Measurements from ENCODE around the gene ST6GALNAC5.
"Not testable (repeated sequence)": the region's sequence is repeated elsewhere in the genome, so short reads cannot be mapped to it uniquely, and the experiment has no call there.

The ST6GALNAC5 gene

GRCh38 chr1:76868154-76868882 is 1.0 kb downstream of the ST6GALNAC5 start:
- peak; percentile 58 for DNase-seq (ENCODE audit: low read depth)

DNA sequence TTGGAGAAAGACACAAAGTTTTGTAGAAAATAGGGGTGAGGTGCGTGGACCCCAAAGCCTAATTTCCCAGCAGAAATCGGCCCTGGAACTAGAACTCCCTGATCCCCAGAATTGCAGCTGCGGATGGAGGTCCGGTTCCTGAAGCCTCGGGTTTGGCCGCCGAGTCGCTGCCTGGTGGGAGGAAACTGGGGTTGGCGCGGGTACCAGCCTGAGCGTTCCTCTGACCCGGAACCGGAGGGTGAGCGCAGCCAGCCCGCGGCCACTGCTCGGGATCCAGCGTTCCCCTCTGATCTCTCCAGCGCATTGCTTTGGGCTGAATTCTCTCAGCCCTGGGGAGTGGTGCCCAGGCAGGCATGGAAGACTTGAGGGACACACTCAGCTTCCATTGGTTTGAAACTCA is 1.6 kb downstream of the ST6GALNAC5 start:
- DNase-seq (ENCODE audit: low read depth) = peak; percentile 2

DNA sequence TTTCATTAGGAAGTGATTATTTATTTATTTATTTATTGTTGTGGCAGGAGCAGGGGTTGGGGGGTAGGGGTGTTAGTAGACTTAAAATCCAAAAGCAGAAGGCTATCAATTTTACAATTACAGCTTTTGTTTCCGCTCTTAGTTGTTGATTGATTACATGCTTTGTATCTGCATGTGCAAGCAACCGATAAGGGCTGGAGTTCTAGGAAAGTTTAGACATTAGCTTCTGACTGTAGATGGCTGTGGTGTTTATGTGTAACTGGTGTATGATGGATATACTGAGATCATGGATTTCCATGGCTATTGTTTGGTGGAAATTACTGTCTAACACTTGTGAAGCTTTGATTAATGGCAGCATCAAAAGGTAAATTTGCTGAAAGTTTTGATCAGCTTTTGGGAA is 2.8 kb downstream of the ST6GALNAC5 start:
- DNase-seq (ENCODE audit: low read depth) = no peak

- no peak for DNase-seq (ENCODE audit: low read depth)
These were observed 4.2 kb downstream of the ST6GALNAC5 start for GRCh38 chr1:76871355-76871974.

DNA sequence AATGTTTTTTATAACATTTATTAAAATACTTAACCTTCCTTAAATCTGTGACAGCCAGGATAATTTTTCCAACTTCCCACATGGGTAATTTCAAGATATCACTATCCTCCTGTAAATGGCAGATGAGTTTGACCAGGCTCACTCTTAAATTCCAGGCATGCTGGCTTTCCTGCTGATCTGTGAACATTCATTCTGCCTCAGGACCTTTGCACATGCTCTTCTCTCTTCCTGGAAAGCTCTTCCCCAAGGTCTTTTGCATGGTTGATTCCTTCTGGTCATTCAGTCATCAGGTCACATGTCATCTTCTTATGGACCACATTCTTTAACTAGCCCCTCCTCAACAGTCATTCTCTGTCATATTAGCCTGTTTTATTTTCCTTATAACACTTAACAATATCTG is 5.7 kb downstream of the ST6GALNAC5 start:
- no peak for DNase-seq (ENCODE audit: low read depth)

DNA sequence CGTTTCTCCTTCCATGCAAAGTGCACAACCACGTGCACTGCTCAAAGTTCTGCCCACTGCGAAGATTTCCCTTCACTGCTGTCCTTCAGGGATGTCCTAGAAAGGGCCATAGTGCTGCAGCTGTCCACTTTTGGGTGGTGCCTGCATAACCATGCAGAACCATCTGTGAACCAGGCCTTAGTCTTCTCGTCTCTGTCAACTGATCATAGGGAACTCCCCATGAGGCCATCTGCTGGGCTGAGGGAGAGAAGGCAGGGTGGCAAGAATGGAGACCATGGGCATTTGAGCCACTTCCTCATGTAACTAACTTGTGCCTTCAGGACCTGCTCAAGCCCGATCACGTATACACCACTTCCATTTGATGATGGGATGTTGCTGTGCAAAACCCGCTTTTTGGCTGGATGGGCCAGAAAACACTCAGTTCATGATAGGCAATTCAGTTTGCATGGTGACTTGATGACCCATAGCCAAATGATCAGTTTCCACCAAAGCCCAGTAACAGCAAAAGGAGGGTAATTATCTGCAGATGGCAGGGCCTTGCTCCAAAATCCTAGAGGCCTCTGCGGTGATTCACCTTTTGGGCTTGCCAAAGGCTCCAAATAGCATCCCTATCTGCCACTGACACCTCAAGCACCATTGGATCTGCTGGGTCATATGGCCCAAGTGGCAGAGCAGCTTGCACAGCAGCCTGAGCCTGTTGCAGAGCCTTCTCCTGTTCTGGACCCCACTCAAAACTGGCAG is 9.5 kb downstream of the ST6GALNAC5 start:
- DNase-seq (ENCODE audit: low read depth) = no peak

DNA sequence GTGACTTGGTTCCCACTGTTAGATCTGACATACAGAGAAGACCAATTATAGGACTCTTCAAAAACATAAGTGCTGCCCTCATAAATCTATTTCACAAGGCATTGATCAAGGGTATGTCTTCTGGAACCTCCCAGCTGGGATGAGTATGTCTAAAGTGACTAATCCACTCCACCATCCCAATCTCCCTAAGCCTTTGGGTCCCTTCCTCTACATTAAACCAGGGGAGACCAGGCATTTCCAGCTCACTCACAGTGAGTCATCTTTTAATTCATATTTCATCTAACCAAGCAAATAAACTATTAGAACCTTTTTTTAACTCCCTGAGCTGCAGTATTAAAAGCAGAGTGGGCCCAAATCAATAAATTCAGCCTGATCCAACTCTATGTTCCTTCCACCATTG is 11.7 kb downstream of the ST6GALNAC5 start:
- DNase-seq (ENCODE audit: low read depth) = not testable (repeated sequence)

GRCh38 chr1:76881762-76882161 is 14.5 kb downstream of the ST6GALNAC5 start:
- DNase-seq (ENCODE audit: low read depth) = no peak

GRCh38 chr1:76891931-76892622 is 24.8 kb downstream of the ST6GALNAC5 start:
- DNase-seq (ENCODE audit: low read depth) = peak; percentile 68

GRCh38 chr1:76892675-76893074 is 25.4 kb downstream of the ST6GALNAC5 start:
- DNase-seq (ENCODE audit: low read depth) = no peak

- DNase-seq (ENCODE audit: low read depth) = peak; percentile 65
These were observed 34.0 kb downstream of the ST6GALNAC5 start for GRCh38 chr1:76901158-76901767.

- DNase-seq (ENCODE audit: low read depth) = peak; percentile 1
These were observed 38.8 kb downstream of the ST6GALNAC5 start for GRCh38 chr1:76905876-76906595.

DNA sequence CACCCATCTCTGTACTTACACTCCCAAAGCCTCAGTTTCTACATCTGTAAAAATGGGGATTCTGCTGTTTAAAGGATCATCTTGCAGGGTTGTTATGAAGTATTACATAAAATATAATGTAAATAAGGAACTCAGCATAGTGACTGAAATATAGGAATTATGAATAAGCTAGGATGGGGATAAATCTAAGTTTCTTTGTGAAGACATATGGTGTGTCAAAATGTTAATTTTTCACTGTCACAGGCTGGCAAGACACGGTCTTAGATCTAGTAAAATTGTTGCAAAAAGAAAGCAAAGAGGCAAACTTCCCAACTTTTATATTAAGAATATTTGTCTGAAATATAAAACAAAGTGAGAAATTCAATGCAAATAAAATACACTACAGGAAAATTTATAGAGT is 42.0 kb downstream of the ST6GALNAC5 start:
- no peak for DNase-seq (ENCODE audit: low read depth)

GRCh38 chr1:76919085-76919484 is 51.8 kb downstream of the ST6GALNAC5 start:
- DNase-seq (ENCODE audit: low read depth) = no peak

DNA sequence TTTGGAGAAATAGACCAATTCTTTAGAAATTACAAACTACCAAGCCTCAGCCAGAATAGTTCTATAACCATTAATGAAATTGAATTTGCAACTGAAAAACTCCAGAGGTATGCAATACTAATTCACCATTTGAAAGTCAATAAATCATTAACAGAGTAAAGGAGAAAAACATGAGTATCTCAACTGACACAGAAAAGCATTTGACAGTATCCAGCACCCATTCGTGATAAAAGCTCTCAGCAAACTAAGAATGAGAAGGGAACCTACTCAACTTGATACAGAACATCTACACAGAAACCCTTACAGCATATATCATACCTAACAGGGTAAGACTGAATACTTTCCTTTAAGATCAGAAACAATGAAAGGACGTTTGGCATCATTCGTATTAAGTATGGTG is 54.3 kb downstream of the ST6GALNAC5 start:
- DNase-seq (ENCODE audit: low read depth) = no peak

DNA sequence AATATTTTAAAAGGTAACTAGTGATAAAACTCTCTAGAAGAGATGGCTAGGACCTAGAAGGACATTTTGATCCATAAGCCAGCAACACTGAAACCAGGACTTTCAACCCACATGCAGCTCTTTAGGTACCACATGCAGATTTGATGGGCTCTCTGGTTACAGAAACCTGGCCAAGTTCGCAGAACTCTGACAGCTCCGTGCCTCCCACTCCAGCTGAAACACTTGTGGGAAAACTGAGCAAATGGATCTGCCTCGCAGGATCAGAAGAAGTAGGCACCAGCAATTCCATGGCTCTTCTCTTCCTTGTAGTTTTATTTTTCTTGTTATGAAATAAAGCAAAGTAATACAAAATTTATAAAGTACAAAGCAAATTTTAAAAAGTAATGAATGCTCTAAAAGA is 58.5 kb downstream of the ST6GALNAC5 start:
- DNase-seq (ENCODE audit: low read depth) = no peak

DNA sequence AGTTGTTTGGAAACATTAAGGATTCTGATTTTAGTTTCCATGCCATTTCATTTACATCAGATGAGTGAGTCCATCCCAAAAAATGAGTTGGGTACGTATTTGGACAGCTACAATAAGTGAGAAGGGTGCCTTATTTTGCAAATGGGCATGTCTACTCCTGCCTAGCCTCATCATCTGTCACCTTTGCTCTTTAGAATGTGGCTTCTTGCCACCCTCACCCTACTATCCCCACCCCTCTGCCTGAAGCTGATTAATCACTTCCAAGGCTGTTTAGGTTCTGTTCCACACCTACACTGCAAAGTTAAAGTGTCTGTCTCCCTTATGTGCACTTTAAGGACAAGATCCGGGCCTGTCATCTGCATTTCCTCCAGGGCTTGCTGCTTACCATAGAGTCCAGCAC is 61.2 kb downstream of the ST6GALNAC5 start:
- no peak for DNase-seq (ENCODE audit: low read depth)

- DNase-seq (ENCODE audit: low read depth) = no peak
These were observed 61.9 kb downstream of the ST6GALNAC5 start for GRCh38 chr1:76929136-76929535.

- peak; percentile 6 for DNase-seq (ENCODE audit: low read depth)
These were observed 66.9 kb downstream of the ST6GALNAC5 start for GRCh38 chr1:76933847-76934815.

DNA sequence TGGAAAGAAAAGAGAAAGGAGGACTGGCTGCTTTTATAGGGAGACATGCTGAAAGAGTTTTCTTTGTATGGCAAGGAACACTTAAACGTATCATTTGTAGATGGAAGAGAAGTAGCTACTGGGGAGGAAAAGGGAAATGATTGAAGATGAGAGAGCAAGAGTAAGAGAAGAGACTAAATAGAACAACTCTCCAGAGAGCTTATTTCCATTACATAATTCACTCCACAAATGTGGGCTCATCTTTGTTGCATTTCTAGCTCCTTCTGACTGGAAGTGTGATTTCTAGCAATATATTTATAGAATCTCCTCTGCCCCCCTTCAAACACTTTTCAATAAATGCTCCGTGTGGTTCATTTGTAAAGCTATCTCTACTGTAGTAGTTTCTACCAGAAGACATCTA is 71.0 kb downstream of the ST6GALNAC5 start:
- DNase-seq (ENCODE audit: low read depth) = no peak
